ENCODE results near the gene GAB2.
A peak's percentile ranks its signal among the peaks of the same experiment; 100 is the strongest.
"Not testable (repeated sequence)": the region's sequence is repeated elsewhere in the genome, so short reads cannot be mapped to it uniquely, and the experiment has no call there.

The GAB2 gene

GRCh38 chr11:78361228-78361627, 56.4 kb downstream of the GAB2 start:
- DNase-seq: no peak

GRCh38 chr11:78359921-78360320, 57.7 kb downstream of the GAB2 start:
- no peak for DNase-seq

- DNase-seq: not testable (repeated sequence)
Observed at GRCh38 chr11:78357924-78358323, 59.7 kb downstream of the GAB2 start.

GRCh38 chr11:78357425-78357824, 60.2 kb downstream of the GAB2 start:
- DNase-seq: not testable (repeated sequence)

GRCh38 chr11:78355742-78356141, 61.9 kb downstream of the GAB2 start:
- not testable (repeated sequence) for DNase-seq

GRCh38 chr11:78355309-78355705, 62.3 kb downstream of the GAB2 start:
- no peak for DNase-seq

GRCh38 chr11:78354408-78355308, 63.0 kb downstream of the GAB2 start:
- DNase-seq: peak; percentile 51

- DNase-seq: no peak
Observed at GRCh38 chr11:78351979-78352841, 65.4 kb downstream of the GAB2 start.

- DNase-seq: no peak
Observed at GRCh38 chr11:78351193-78351592, 66.4 kb downstream of the GAB2 start.

- DNase-seq: no peak
Observed at GRCh38 chr11:78350646-78351165, 66.9 kb downstream of the GAB2 start.

- DNase-seq: no peak
Observed at GRCh38 chr11:78350091-78350645, 67.5 kb downstream of the GAB2 start.

- DNase-seq: no peak
Observed at GRCh38 chr11:78349624-78350023, 68.0 kb downstream of the GAB2 start.

- no peak for DNase-seq
Observed at GRCh38 chr11:78349114-78349513, 68.5 kb downstream of the GAB2 start.

- no peak for DNase-seq
Observed at GRCh38 chr11:78347956-78348355, 69.7 kb downstream of the GAB2 start.

- DNase-seq: no peak
Observed at GRCh38 chr11:78346799-78347198, 70.8 kb downstream of the GAB2 start.

- no peak for DNase-seq
Observed at GRCh38 chr11:78345450-78345849, 72.2 kb downstream of the GAB2 start.

GRCh38 chr11:78344676-78345075, 72.9 kb downstream of the GAB2 start:
- no peak for DNase-seq

- no peak for DNase-seq
Observed at GRCh38 chr11:78344094-78344493, 73.5 kb downstream of the GAB2 start.

GRCh38 chr11:78343303-78343702, 74.3 kb downstream of the GAB2 start:
- no peak for DNase-seq

GRCh38 chr11:78341841-78342240, 75.8 kb downstream of the GAB2 start:
- no peak for DNase-seq

GRCh38 chr11:78340530-78340929, 77.1 kb downstream of the GAB2 start:
- DNase-seq: no peak

GRCh38 chr11:78339945-78340344, 77.7 kb downstream of the GAB2 start:
- peak; percentile 97 for DNase-seq

GRCh38 chr11:78339483-78339882, 78.1 kb downstream of the GAB2 start:
- peak; percentile 97 for DNase-seq
